Ovary (tissue), 9 donors: ENCODE measurements around the gene NALF2. TPM values are rescaled to one million over a fixed set of nuclear protein-coding genes. Genes with fewer than 3 reads are reported as not detected.

Source experiments
- DNase-seq, 5 donors: peaks; one replicate each; pipeline ENCODE4 v3.0.0-alpha.2; 2019 to 2020
- H3K27ac ChIP-seq, 2 donors: fragments of 200-600 bp; one replicate each; pipeline versions ENCODE4 v1.5.1 to v1.8.0; 2019 to 2022
- H3K27me3 ChIP-seq: fragments of 200-600 bp; one replicate; pipeline ENCODE4 v1.8.0; 2022
- H3K36me3 ChIP-seq: fragments of 200-600 bp; sonication (generic); one replicate; pipeline ENCODE4 v1.5.1; 2019
- H3K4me1 ChIP-seq: one replicate; pipeline ENCODE4 v1.8.1; 2013; ENCODE audit warnings: mild to moderate bottlenecking, moderate library complexity; ENCODE audit not compliant: insufficient read depth
- H3K4me3 ChIP-seq: fragments of 200-600 bp; sonication (generic); one replicate; pipeline ENCODE4 v1.5.1; 2017
- H3K9me3 ChIP-seq, 2 donors: fragments of 200-600 bp in 1 of 2; sonication (generic) in 1 of 2; one replicate each; pipeline versions ENCODE4 v1.5.1 to v1.8.1; 2013 to 2019; ENCODE audit warnings: mild to moderate bottlenecking in 1 of 2, moderate library complexity in 1 of 2
- CTCF ChIP-seq, 3 donors: fragments of 450-650 bp in 2 of 3; fragments of 200-600 bp in 1 of 3; IDR thresholded peaks; one replicate each; pipeline versions ENCODE4 v1.5.1 to v1.8.0; 2016 to 2022; ENCODE audit warnings: antibody characterized with exemption in 3 of 3, mild to moderate bottlenecking in 1 of 3
- EP300 ChIP-seq: sonication (generic); formaldehyde crosslinking; IDR thresholded peaks from one replicate; pipeline ENCODE4 v1.6.1; 2017; ENCODE audit warnings: antibody characterized with exemption
- POLR2A ChIP-seq: fragments of 450-650 bp; IDR thresholded peaks from one replicate; pipeline ENCODE4 v1.6.1; 2017; ENCODE audit warnings: antibody characterized with exemption, mild to moderate bottlenecking, moderate library complexity
- whole genome bisulfite sequencing, 3 donors: extraction: QIAGEN DNeasy Blood & Tissue Kit in 1 of 3; methylation state at CpG; one replicate each; pipeline versions ENCODE4 v1.1.5 to v1.1.7; 2013 to 2017; 5-methylcytosine and 5-hydroxymethylcytosine counted together
- intact Hi-C, 4 donors: fragments of 100-400 bp; cut with DNase I; formaldehyde crosslinking; loops; one replicate each; pipeline versions ENCODE4 v1.11.0 to v1.15.1; 2022 to 2023
- polyA plus RNA-seq, 2 donors: library from polyadenylated mRNA; stranded (reverse); fragments of 200-250 nt in 1 of 2; fragments of 350-450 nt in 1 of 2; fragmentation: Illumina TruSeq in 1 of 2; extraction: RNeasy Lipid Tissue Mini Kit (QIAGEN cat#74804) in 1 of 2; gene quantifications; one replicate each; pipeline ENCODE4 v1.2.3, GENCODE V29; 2013 to 2014
- total RNA-seq, 7 donors: library from RNA; depleted of rRNA in 2 of 7; stranded (reverse); fragments of >200 nt in 2 of 7; fragmentation: NEBNext Ultra II Directional in 3 of 7; extraction: Animal tissue kit (Norgen Biotek cat#: 25700) in 3 of 7; gene quantifications; one replicate each; pipeline versions ENCODE4 v1.1.0 to v1.2.4, GENCODE V29; 2016 to 2023
- donor health status: DM: no; HTN: no; CAD: no; lungs with moderate emphysema.
- donor health status: DM: no; HTN: no; CAD: no.
- donor health status: Bipolar disorder and iron deficiency.
- donor health status: DM: yes; HTN: yes; CAD: no.
- donor health status: DM: no; HTN: no; CAD: no.
- donor health status: DM: yes; HTN: yes; CAD: no.

Gene NALF2
- total and polyA plus RNA-seq, 9 donors = 0.07 to 0.77 (median 0.37) TPM; not detected in 1

- no peak for DNase-seq
- H3K27ac ChIP-seq = no peak overlapping the region
Measured at GRCh38 chrX:69530306-69530705, 26.2 kb downstream of the NALF2 start.

GRCh38 chrX:69531031-69531755 lies 27.1 kb downstream of the NALF2 start:
- H3K27me3 ChIP-seq = no peaks in the 10 kb centered on the region
- no peaks in the 10 kb centered on the region for H3K4me1 ChIP-seq
- H3K9me3 ChIP-seq = no peaks in the 10 kb centered on the region
- H3K4me3 ChIP-seq = no peak overlapping the region
- intact Hi-C loops = loop anchor here in 1 of 4 donors (10.0 kb wide), 1 partner anchor 564 kb away; no protein-coding TSS in a partner anchor
- H3K27ac ChIP-seq = no peak overlapping the region
- DNase-seq = no peak
- WGBS, 3 donors = 68 to 78% (median 69%) methylated on average over 8 of the region's 8 CpGs
- H3K36me3 ChIP-seq = no peaks in the 10 kb centered on the region
- TF ChIP-seq POLR2A = no peak
- no peak for TF ChIP-seq CTCF (IDR thresholded peaks at IDR 0.05)
- no peak for TF ChIP-seq EP300

More at GRCh38 chrX:69530306-69530705, 26.2 kb downstream of the NALF2 start:
- no peaks in the 10 kb centered on the region for H3K4me1 ChIP-seq
- no peaks in the 10 kb centered on the region for H3K9me3 ChIP-seq
- WGBS, 3 donors = 70 to 79% (median 72%) methylated on average over 7 of the region's 7 CpGs
- intact Hi-C loops = loop anchor here in 1 of 4 donors (10.0 kb wide), 1 partner anchor 564 kb away; no protein-coding TSS in a partner anchor
- TF ChIP-seq EP300 (no peak), POLR2A (no peak), CTCF (IDR thresholded peaks at IDR 0.05) (no peak)
- H3K36me3 ChIP-seq = no peaks in the 10 kb centered on the region
- no peaks in the 10 kb centered on the region for H3K27me3 ChIP-seq
- H3K4me3 ChIP-seq = no peak overlapping the region

GRCh38 chrX:69535661-69536060 lies 31.5 kb downstream of the NALF2 start:
- Histone ChIP-seq H3K27me3 (no peaks in the 10 kb centered on the region), H3K4me3 (no peak overlapping the region), H3K36me3 (no peaks in the 10 kb centered on the region), H3K4me1 (no peaks in the 10 kb centered on the region), H3K27ac (no peak overlapping the region), H3K9me3 (no peaks in the 10 kb centered on the region)
- WGBS, 3 donors = 37 to 49% (median 37%) methylated on average over 2 of the region's 2 CpGs
- no peak for TF ChIP-seq POLR2A
- no peak for TF ChIP-seq CTCF (IDR thresholded peaks at IDR 0.05)
- intact Hi-C loops = loop anchor here in 3 of 4 donors (5.0 to 10.0 kb wide), 3 partner anchors 82 to 562 kb away; partner anchors contain the start of gene EDA (in 1 of the 3)
- DNase-seq = no peak

- DNase-seq = peak; percentile 69 to 84 (median 80)
- H3K27ac ChIP-seq = no peak overlapping the region
- H3K4me3 ChIP-seq = peak overlapping the region; percentile 34
- H3K4me1 ChIP-seq = no peaks in the 10 kb centered on the region
- H3K27me3 ChIP-seq = no peaks in the 10 kb centered on the region
- WGBS, 3 donors = 19 to 41% (median 31%) methylated on average over 43 to 45 of the region's 45 CpGs
- H3K9me3 ChIP-seq = no peaks in the 10 kb centered on the region
- intact Hi-C loops = loop anchor here in 3 of 4 donors (5.0 to 10.0 kb wide), 3 partner anchors 79 to 559 kb away; partner anchors contain the start of gene EDA (in 1 of the 3)
- TF ChIP-seq EP300 = no peak
- peak; percentile 61 to 70 (median 63) for TF ChIP-seq CTCF (IDR thresholded peaks at IDR 0.05)
- H3K36me3 ChIP-seq = no peaks in the 10 kb centered on the region
Measured at GRCh38 chrX:69538321-69538876, 34.3 kb downstream of the NALF2 start.
